ENCODE measurements around the gene CAMTA1.

Gene CAMTA1

DNA sequence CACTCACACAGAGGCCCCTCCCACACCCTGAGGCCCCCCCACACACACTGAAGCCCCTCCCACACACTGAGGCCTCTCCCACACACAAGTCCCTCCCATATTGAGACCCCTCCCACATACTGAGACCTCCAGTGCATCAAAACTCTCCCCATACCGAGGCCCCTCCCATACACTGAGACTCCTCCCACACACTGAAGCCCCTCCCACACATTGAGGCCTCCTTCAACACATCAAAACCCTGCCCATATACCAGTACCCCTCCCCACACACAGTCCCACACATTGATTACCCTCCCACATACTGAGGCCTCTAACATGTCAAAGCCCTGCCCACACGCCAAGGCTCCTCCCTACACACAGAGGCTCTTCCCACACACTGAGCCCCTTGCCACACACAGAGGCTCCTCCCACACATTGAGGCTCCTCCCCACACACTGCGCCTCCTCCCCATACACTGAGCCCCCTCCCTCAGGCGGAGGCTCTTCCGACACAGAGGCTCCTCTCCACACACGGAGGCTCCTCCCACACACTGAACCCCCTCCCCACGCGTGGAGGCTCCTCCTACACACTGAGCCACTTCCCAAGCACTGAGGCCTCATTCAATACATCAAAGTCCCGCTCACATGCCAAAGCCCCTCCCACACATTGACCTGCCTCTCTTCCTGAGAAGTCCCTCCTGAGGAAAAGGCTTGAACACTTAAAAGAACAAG lies 392.3 kb downstream of the CAMTA1 start:
- no peak for DNase-seq

DNA sequence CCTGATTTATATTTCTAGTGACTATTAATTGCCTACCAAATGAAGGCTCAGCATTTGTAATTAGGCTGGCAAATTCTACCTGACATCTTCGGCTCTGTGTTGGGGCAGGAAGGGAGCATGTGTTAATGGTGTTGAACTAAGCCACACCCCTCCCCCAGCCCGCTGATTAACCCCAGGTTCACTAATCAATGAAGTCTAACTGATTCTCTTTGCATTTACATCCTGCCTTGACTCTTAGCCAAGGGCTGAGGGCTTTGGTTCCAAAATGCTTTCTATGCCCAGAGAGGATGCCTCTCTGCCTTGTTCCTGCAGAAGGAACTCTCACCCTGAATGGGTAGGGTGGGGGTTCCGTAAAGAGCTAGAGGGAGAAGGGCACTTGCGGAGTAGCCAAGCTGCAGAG lies 393.1 kb downstream of the CAMTA1 start:
- DNase-seq: no peak

DNA sequence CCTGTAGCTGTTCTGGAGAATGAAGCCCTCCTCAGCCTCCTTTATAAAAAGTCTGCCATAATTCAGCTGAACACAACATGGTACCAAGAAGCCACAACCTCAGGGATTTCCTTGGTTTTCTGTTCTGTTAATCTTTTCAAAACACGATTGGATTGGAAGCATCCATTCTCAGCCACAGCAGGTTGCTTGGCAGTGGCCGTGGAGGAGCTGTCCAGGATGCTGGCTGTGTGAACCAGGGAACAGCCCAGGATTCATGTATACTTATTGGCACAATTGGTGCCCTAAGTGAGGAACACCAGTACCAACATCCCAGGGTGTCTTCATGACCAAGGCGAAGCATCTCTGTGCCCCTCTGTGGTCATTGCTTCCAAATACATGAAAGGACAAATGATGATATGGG lies 393.5 kb downstream of the CAMTA1 start:
- DNase-seq: no peak

DNA sequence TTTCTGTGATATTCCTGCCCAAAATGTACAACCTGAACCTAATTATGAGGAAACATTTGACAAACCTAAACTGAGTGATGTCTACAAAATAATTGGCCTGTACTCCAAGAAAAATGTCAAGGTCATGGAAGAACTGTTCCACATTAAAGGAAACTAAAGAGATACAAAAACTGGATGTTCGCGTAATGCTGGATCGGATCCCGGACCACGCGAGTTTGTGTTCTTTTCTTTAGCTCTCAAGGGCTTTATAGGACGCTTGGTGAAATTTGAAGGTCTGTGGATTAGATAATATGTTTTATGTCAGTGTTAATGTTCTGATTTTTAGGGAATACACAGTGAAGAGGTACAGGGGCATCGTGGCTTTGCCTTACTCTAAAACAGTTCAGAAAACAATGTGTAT lies 400.5 kb downstream of the CAMTA1 start:
- DNase-seq: no peak

DNA sequence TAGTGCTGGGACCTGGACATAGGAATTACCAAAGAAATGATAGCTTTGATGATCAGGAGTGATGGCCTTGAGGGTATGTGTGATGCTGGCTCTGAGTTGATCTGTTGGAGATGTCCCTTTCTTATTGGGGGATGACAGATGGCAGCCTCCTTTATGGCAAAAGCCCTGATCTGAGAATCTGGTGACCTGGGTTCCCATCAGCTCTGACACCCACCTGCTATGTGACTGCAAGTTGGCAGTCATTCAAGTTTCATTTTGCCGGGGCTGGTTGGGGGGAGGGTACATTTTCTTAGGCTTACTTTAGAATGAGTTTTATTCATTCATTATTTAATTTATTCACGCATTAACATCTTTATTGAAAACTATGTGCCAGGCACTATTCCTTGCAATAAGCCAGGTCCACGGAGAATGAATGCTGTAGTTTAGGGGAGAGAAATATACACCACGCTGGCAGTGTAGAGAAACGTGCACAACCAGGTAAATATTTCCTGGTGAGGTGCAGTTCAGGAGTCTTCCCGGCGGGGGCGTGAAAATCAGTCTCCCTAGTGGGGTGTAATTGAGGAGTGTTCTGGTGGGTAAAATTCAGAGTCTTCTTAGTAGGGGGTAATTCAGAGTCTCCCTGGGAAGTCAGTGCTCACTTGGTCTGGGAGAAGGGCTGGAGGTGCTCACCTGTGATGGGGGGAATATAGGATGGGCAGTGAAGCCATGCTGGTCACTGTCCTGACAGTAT lies 401.3 kb downstream of the CAMTA1 start:
- DNase-seq: no peak

DNA sequence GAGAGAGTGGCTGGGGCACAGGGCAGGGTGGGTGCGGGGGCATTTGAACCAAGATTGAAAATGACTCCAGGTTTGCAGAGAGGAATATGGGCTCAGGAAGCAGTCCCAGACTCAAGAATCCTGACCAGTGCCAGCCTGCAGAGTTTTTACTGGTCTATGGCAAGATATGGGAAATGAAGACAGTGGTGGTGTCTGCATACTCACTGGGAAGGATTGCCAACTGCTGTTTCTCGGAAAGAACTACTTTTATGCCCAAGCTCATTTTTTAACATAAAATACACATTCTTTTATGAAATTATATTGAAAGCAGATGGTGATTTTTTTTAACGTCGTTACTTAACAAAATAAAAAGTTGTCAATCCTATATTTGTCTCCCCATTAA lies 401.8 kb downstream of the CAMTA1 start:
- DNase-seq: no peak

DNA sequence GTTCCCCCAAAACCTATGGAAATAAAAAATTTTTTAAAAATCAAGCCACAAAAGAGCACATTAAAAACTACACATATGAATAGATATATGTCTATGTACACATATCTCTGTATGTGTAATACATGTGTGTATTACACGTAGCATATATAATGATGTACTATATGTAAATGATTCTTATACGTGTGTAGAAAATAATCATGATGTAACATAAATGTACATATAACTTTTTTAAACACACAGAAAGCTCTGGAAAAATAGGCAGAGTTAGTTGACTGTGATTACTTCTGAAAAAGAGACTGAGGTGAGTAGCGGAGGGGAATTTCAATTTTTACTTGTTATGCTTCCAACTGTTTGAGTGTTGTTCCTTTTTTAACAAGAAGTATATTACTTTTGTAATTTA lies 405.0 kb downstream of the CAMTA1 start:
- DNase-seq: no peak

DNA sequence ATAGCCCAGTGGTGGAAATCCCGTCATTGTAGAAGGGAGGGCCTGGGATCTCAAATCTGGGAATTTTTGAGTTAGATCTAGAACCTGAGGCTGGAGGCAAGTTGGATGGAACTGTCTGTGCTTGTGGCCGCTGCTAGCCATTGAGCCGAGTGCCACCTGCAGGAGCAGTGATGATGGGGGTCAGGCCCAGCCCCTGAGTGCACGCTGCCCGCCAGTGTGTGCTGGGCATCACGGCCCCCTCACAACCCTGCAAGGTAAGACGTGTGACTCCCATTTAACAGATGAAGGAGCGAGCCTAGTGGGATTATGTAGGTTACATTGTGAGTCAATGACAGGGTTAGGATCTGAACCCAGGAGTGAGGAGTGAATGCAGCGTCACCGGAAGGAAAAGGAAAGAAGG lies 407.2 kb downstream of the CAMTA1 start:
- DNase-seq: no peak

DNA sequence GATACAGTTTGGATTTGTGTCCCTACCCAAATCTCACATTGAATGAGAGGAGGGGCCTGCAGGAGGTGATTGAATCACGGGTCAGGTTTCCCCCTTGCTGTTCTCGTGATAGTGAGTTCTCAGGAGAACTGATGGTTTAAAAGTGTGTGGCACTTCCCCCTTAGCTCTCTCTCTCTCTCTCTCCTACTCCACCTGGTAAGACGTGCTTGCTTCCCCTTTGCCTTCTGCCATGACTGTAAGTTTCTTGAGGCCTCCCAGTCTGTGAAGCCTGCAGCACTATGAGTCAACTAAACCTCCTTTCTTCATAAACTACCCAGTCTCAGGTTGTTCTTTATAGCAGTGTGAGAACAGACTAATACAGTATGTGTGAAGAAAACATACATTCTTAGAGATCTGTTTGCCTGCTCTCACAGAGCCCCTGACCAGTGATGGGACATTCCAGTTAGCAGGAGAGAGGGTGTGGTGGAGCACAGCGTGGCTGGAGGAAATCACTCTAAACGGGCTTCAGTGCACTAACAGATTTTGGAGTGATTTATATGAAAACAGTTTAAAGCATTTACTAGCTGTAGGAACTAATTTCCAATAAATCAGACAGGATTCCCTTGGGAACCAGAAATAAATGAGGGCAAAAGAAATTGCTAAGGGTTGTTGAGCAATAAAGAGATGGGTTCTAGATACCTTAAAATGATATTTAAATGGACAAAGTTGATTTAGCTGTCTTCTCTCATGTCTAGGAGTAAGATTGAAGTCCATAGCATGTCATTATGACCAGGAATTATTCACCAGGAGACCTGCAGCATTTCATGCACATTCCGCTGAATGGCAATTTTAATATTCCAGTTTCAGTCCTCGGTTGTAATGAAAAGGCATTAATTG lies 411.0 kb downstream of the CAMTA1 start:
- no peak for DNase-seq

DNA sequence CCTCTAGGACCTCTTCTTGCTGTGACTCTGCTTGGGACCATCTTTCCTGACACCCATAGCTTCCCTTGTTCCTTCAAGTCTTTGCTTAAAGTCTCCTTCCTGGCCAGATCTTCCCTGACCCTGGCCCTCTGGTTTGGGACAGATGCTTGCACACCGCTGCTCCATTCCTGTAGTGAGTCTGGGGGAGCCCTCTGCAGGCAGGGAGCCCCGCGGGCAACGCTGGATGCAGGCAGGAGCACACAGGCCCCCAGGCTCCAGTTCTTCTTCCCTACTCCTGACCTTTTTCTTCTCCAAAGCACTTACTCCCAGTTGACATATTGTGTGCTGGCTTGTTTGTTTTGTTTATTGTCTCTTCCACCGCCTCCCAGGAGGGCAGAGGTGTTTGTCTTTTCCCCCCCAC lies 413.4 kb downstream of the CAMTA1 start:
- no peak for DNase-seq

DNA sequence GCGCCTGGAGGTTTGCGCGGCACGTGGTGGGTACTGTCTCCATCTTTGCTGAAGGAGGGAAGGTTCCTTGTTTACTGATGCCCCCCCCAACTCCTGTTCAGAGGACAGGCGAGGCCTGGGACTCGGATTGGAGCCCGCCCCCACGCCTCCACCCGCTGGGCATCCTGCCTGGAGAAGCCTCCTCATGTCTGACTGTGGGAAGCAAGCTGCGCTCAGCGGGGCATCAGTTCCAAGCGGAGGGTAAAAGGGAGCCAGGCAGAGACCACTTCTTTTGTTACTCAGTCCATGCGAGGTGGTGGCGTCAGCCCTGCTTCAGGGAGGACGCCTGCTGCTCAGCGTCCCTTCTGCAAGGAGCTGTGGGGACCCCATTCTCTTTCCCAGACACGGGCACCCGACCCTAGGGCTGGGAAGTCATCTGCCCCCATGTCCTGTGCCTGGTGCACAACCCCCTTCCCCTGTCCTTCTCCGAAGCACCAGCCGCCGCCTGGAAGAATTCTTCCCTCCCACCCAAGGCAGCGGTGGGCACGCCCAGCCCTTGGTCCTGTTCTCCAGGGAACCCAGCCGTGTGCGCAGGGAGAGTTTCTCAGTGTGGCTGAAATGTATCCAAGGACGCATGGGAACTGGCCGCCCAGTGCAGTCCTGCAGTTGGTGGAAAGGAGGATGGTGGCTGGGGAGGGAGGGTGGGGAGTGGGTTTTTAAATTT lies 414.0 kb downstream of the CAMTA1 start:
- no peak for DNase-seq

DNA sequence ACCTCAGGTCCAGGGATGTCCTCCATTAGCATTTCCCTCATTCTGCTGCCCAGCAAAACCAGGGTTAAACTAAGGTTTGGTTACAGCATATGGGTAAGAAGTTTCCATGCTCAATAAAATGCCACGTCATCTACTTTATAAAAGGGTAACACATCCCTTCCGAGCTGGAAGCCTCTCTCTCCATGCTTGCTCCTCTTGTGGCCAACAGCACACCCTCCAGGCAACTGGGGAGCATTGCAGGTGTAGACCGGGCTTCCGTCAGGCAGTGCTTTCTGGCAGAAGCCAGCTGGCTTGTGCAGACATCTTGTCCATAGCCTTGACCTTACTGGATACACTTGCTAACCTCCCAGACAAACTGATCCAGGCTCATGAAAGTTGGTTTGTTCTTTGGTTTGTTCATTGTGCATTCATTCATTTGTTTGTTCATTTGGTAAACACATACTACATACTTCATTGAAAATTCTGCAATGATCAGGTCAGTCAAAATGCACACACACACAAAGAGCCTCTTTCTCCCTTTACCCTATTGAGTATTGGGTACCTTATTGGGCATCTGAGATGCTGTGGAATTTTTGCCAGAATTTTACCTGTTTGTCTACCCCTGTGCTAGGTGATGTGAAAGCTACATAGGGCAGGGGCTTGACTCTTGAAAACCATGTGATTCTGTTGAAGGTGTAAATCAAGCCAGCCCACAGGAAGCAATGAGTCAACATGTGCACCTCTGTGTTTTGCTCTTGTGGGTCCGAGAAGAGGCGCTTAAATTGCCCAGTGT lies 422.8 kb downstream of the CAMTA1 start:
- no peak for DNase-seq

DNA sequence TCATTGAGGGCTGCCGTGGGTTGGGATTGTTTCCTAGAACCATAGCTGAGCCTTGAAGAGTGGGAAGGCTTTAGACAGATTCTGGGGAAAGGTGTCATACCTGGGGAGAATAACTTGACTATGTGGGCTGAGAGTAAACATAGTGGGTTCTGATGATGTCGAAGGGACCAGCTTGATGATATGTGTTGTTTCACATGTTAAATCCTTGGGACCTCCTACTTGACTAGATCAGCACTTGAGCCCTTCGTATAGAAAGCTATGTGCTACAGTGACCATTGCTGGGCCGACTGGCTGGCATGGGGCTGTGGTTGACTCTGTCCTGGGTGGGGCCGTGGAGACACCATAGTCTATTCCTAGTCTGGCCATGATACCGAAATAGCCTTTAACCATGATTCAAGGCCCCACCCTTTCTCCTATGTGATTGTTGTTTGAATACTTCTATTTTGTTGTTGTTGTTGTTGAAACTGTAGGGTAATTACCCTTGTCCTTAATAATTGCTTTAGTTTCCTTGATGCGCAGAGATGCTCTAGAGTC lies 423.5 kb downstream of the CAMTA1 start:
- no peak for DNase-seq

DNA sequence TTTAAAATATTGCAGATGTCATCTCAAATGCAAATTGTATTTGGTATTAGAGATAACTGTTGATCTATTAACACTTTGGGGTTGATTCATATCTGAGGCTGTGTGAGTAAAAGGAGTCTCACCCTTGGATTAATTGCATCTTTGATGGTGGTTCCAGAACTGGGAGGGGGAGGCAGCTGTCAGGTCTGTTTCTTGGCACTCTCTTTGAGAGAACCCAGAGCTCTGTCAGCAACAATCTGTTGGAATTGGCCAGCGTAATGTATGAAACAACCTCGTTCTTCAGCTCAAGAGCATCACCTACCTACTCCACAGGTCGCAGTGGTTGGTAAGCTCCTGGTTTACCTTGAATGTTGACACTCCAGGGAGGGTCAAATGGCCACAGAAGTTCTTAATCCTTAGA lies 424.1 kb downstream of the CAMTA1 start:
- no peak for DNase-seq

DNA sequence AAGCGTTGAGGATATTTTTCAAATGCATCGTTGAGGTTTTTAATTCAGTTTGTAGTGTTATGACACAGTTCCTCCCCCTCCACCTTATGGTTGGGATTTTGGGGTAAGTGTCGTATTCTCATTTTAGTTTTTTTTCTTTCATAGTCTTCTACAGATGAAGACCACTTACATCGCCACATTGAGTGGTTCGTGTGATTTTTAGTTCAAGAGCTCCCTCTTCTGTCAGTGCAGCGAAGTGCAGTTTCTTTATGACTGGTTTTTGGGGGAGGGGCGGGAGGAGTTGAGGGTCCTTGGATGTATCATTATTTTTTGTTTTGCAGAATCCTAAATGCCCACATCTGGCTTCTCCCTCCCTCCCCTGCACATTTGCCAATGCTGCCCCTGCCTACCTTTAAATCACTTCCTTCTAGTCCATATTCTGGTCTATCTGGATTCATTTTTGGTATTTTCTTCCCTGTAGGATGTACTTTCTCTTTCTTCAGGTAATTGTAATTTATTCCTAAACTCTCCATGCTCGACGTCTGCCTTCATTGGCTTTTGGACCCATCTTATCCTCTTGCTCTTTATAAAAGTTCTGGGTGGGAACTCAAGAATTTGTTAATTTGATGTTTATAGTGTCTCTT lies 433.1 kb downstream of the CAMTA1 start:
- peak; percentile 29 for DNase-seq

DNA sequence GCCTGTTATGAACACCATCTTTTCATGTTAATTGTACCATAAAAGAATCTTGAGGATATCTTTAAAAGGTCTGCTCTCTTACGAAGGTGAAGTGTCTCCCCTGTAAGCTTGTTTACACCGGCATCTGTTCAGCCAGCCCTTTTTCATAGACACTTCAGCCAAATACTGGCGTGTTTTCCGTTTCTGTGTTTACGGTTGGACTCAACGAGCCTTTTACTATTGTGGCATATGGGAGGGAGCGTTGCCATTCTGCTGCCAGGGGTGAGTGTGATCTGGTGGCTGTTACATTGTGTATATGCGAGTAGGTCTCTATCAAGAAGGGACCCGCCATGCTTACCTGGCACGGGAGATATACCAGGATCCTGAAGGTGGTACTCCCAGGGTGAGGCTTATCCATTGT lies 433.8 kb downstream of the CAMTA1 start:
- DNase-seq: no peak

DNA sequence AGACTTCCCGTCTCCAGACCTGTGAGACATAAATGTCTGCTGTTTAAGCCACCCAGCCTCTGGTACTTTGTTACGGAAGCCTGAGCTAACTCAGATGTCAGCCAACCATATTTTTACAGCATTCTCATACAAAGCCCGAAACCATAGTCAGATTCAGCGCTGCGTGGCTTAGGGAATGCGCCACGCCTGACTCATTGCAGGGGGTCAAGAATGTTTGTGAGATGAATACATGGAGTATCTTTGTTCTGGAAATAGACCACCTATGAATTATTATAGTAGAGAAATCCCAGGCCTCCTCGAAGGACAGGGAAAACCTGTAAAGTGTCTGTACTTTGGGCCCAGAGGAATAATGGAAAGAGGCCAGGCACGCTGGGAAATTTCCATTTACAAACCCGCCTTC lies 434.8 kb downstream of the CAMTA1 start:
- no peak for DNase-seq

DNA sequence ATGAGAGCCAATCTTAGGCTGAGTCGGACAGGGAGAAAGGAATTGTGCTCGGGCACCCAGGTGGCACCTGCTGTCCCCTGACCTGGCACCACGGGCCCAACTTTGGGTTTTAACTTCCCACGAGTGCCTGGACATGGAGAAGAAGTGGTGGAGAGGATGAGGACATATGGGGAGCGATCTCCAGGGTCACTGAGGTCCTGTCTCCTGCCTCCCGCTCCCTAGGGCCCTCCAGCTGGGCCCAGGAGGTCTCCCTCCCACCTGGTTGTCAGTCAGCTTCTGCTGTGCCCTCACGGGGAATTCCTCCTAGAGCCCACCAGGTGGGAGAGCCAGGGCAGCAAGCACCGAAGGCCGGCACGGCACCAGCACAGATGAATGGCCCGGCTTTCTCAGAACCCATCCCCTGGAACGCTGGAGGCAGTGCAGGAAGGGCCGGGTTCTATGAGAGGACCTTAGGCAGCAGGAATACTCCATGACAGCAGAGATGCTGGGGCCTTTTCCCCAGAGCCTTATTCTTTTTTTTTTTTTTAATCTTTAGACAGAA lies 435.5 kb downstream of the CAMTA1 start:
- DNase-seq: no peak

DNA sequence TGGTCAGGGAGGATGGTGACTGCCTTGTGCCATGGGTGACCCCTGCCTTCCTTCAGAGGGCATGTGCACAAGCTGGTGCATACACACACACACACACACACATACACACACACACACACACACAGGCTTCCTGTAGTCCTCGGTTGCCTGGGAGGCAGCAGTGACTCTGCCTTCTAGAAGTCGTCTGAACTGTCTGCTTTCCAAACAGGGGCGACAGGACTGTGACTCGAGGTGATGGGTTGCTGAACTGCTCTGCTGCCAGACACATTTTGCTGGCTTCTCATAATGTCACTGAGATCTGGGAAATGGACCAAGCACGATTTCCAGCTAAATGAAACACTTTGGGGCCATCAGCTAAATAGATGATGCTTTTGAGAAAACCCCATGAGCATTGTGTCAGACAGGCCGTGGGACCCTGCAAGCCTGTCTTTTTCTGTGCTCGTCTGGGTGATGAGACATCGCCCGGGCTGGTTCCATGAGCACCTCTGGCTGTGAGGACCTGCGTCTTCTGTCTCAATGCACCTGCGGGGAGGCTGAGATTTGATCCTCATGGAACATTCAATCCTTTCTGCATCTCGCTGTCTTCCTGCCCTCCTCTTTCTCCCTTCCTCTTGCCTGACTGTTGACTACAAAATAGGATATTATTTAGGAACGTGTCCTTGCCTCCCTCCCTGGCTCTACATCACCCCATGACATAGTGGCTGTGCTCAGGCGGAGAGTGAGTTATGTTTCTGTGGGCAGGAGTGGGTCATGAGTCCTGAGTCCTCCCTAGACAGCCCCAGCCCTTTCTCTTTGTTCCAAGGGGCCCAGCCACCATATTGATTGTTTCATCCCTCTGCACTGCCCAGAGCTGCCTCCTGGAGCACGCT lies 436.8 kb downstream of the CAMTA1 start:
- no peak for DNase-seq

DNA sequence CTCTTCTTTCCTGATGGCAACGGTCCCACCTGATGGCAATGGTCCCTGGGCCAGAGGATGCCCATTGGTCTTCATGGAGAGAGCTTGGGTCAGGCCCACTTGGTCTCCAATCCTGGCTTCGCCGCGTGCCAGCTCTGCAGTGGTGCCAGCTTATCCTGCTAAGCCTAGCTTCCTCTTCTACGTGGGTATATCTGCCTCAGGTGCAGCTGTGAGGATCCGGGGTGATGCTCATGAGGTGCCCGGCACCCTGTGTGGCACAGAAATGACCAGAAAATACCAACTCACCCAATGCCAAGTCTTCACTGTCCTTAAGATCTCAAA lies 437.4 kb downstream of the CAMTA1 start:
- DNase-seq: no peak

Measured in NCI-H1048 (cell line).